Measurements from ENCODE around the gene ITGB6.

- TF ChIP-seq, protein P1, sequence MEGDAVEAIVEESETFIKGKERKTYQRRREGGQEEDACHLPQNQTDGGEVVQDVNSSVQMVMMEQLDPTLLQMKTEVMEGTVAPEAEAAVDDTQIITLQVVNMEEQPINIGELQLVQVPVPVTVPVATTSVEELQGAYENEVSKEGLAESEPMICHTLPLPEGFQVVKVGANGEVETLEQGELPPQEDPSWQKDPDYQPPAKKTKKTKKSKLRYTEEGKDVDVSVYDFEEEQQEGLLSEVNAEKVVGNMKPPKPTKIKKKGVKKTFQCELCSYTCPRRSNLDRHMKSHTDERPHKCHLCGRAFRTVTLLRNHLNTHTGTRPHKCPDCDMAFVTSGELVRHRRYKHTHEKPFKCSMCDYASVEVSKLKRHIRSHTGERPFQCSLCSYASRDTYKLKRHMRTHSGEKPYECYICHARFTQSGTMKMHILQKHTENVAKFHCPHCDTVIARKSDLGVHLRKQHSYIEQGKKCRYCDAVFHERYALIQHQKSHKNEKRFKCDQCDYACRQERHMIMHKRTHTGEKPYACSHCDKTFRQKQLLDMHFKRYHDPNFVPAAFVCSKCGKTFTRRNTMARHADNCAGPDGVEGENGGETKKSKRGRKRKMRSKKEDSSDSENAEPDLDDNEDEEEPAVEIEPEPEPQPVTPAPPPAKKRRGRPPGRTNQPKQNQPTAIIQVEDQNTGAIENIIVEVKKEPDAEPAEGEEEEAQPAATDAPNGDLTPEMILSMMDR (IDR thresholded peaks at IDR 0.05 in 4 of 5, conservative IDR thresholded peaks at IDR 0.05 in 1 of 5) = no peak
- no peak for TF ChIP-seq POLR2A (IDR thresholded peaks at IDR 0.05)
These were observed 2.5 kb downstream of the ITGB6 start for GRCh38 chr2:160197587-160197986.
